Measurements from ENCODE around the gene EIF3I.
A peak's percentile ranks its signal among the peaks of the same experiment; 100 is the strongest.
"Not testable (repeated sequence)": the region's sequence is repeated elsewhere in the genome, so short reads cannot be mapped to it uniquely, and the experiment has no call there.

Gene EIF3I

GRCh38 chr1:32247452-32247851 is 25.2 kb downstream of the EIF3I start:
- Histone ChIP-seq H3K9ac (ENCODE audit: low read depth in 1 of 2, low read length in 2 of 2) (no peak overlapping the region), H3K4me3 (ENCODE audit: low read length in 2 of 2) (no peak overlapping the region), H3K36me3 (ENCODE audit: control insufficient read depth in 2 of 2, insufficient read depth in 2 of 2, low read length in 2 of 2) (no peaks in the 10 kb centered on the region), H3K27me3 (ENCODE audit: control insufficient read depth in 2 of 2, insufficient read depth in 2 of 2, low read length in 2 of 2) (no peaks in the 10 kb centered on the region), H3K27ac (ENCODE audit: low read depth in 2 of 2, low read length in 2 of 2) (peak overlapping the region; percentile 14 to 67), H3K9me3 (ENCODE audit: control insufficient read depth in 2 of 2, low read length in 2 of 2) (no peaks in the 10 kb centered on the region), H3K4me1 (ENCODE audit: control insufficient read depth in 2 of 2, insufficient read depth in 2 of 2, low read length in 2 of 2) (peaks cover 12 to 25% of the 10 kb centered on the region in 2 donors)

GRCh38 chr1:32247983-32248889 is 26.0 kb downstream of the EIF3I start:
- H3K9me3 ChIP-seq (ENCODE audit: control insufficient read depth in 2 of 2, low read length in 2 of 2): no peaks in the 10 kb centered on the region
- H3K4me1 ChIP-seq (ENCODE audit: control insufficient read depth in 2 of 2, insufficient read depth in 2 of 2, low read length in 2 of 2): peaks cover 12 to 25% of the 10 kb centered on the region in 2 donors
- no peak overlapping the region for H3K9ac ChIP-seq (ENCODE audit: low read depth in 1 of 2, low read length in 2 of 2)
- no peaks in the 10 kb centered on the region for H3K36me3 ChIP-seq (ENCODE audit: control insufficient read depth in 2 of 2, insufficient read depth in 2 of 2, low read length in 2 of 2)
- H3K27me3 ChIP-seq (ENCODE audit: control insufficient read depth in 2 of 2, insufficient read depth in 2 of 2, low read length in 2 of 2): no peaks in the 10 kb centered on the region
- H3K4me3 ChIP-seq (ENCODE audit: low read length in 2 of 2): no peak overlapping the region
- peak overlapping the region in 1 of 2 donors; percentile 67 for H3K27ac ChIP-seq (ENCODE audit: low read depth in 2 of 2, low read length in 2 of 2)

- H3K4me1 ChIP-seq (ENCODE audit: control insufficient read depth in 2 of 2, insufficient read depth in 2 of 2, low read length in 2 of 2): peaks cover 12 to 28% of the 10 kb centered on the region in 2 donors
- H3K9ac ChIP-seq (ENCODE audit: low read depth in 1 of 2, low read length in 2 of 2): peak overlapping the region in 1 of 2 donors; percentile 47
- H3K9me3 ChIP-seq (ENCODE audit: control insufficient read depth in 2 of 2, low read length in 2 of 2): no peaks in the 10 kb centered on the region
- H3K36me3 ChIP-seq (ENCODE audit: control insufficient read depth in 2 of 2, insufficient read depth in 2 of 2, low read length in 2 of 2): no peaks in the 10 kb centered on the region
- H3K27ac ChIP-seq (ENCODE audit: low read depth in 2 of 2, low read length in 2 of 2): peak overlapping the region; percentile 58 to 85
- H3K27me3 ChIP-seq (ENCODE audit: control insufficient read depth in 2 of 2, insufficient read depth in 2 of 2, low read length in 2 of 2): no peaks in the 10 kb centered on the region
- peak overlapping the region; percentile 1 to 46 for H3K4me3 ChIP-seq (ENCODE audit: low read length in 2 of 2)
Measured at GRCh38 chr1:32249831-32250525, 27.8 kb downstream of the EIF3I start.

GRCh38 chr1:32250893-32251716 is 28.9 kb downstream of the EIF3I start, which contains the start of gene LCK:
TSS of gene LCK (plus strand) at chr1:32251265. CDS start at chr1:32274330, 23,065 bp downstream.
- Histone ChIP-seq H3K4me1 (ENCODE audit: control insufficient read depth in 2 of 2, insufficient read depth in 2 of 2, low read length in 2 of 2) (peaks cover 12 to 28% of the 10 kb centered on the region in 2 donors), H3K9ac (ENCODE audit: low read depth in 1 of 2, low read length in 2 of 2) (peak within 1 kb of the TSS in 1 of 2 donors; percentile 68), H3K4me3 (ENCODE audit: low read length in 2 of 2) (peak within 1 kb of the TSS; percentile 12 to 69), H3K27ac (ENCODE audit: low read depth in 2 of 2, low read length in 2 of 2) (peak within 1 kb of the TSS; percentile 58 to 85), H3K27me3 (ENCODE audit: control insufficient read depth in 2 of 2, insufficient read depth in 2 of 2, low read length in 2 of 2) (no peaks in the 10 kb centered on the region), H3K9me3 (ENCODE audit: control insufficient read depth in 2 of 2, low read length in 2 of 2) (no peaks in the 10 kb centered on the region), H3K36me3 (ENCODE audit: control insufficient read depth in 2 of 2, insufficient read depth in 2 of 2, low read length in 2 of 2) (no peaks in the 10 kb centered on the region)

GRCh38 chr1:32255072-32256071 is 33.2 kb downstream of the EIF3I start:
- Histone ChIP-seq H3K27ac (ENCODE audit: low read depth in 2 of 2, low read length in 2 of 2) (no peak overlapping the region), H3K9me3 (ENCODE audit: control insufficient read depth in 2 of 2, low read length in 2 of 2) (no peaks in the 10 kb centered on the region), H3K4me3 (ENCODE audit: low read length in 2 of 2) (no peak overlapping the region), H3K27me3 (ENCODE audit: control insufficient read depth in 2 of 2, insufficient read depth in 2 of 2, low read length in 2 of 2) (no peaks in the 10 kb centered on the region), H3K4me1 (ENCODE audit: control insufficient read depth in 2 of 2, insufficient read depth in 2 of 2, low read length in 2 of 2) (peaks cover 0 to 11% of the 10 kb centered on the region in 2 donors), H3K9ac (ENCODE audit: low read depth in 1 of 2, low read length in 2 of 2) (no peak overlapping the region), H3K36me3 (ENCODE audit: control insufficient read depth in 2 of 2, insufficient read depth in 2 of 2, low read length in 2 of 2) (no peaks in the 10 kb centered on the region)

GRCh38 chr1:32256473-32257226 is 34.4 kb downstream of the EIF3I start:
- Histone ChIP-seq H3K27me3 (ENCODE audit: control insufficient read depth in 2 of 2, insufficient read depth in 2 of 2, low read length in 2 of 2) (no peaks in the 10 kb centered on the region), H3K9me3 (ENCODE audit: control insufficient read depth in 2 of 2, low read length in 2 of 2) (no peaks in the 10 kb centered on the region), H3K9ac (ENCODE audit: low read depth in 1 of 2, low read length in 2 of 2) (no peak overlapping the region), H3K36me3 (ENCODE audit: control insufficient read depth in 2 of 2, insufficient read depth in 2 of 2, low read length in 2 of 2) (no peaks in the 10 kb centered on the region), H3K27ac (ENCODE audit: low read depth in 2 of 2, low read length in 2 of 2) (no peak overlapping the region), H3K4me1 (ENCODE audit: control insufficient read depth in 2 of 2, insufficient read depth in 2 of 2, low read length in 2 of 2) (peaks cover 0 to 3% of the 10 kb centered on the region in 2 donors), H3K4me3 (ENCODE audit: low read length in 2 of 2) (no peak overlapping the region)

GRCh38 chr1:32257227-32257508 is 35.0 kb downstream of the EIF3I start:
- Histone ChIP-seq H3K4me3 (ENCODE audit: low read length in 2 of 2) (no peak overlapping the region), H3K36me3 (ENCODE audit: control insufficient read depth in 2 of 2, insufficient read depth in 2 of 2, low read length in 2 of 2) (no peaks in the 10 kb centered on the region), H3K9me3 (ENCODE audit: control insufficient read depth in 2 of 2, low read length in 2 of 2) (no peaks in the 10 kb centered on the region), H3K27me3 (ENCODE audit: control insufficient read depth in 2 of 2, insufficient read depth in 2 of 2, low read length in 2 of 2) (no peaks in the 10 kb centered on the region), H3K27ac (ENCODE audit: low read depth in 2 of 2, low read length in 2 of 2) (no peak overlapping the region), H3K4me1 (ENCODE audit: control insufficient read depth in 2 of 2, insufficient read depth in 2 of 2, low read length in 2 of 2) (peaks cover 0 to 3% of the 10 kb centered on the region in 2 donors), H3K9ac (ENCODE audit: low read depth in 1 of 2, low read length in 2 of 2) (no peak overlapping the region)

GRCh38 chr1:32263236-32263593 is 41.0 kb downstream of the EIF3I start:
- H3K27ac ChIP-seq (ENCODE audit: low read depth in 2 of 2, low read length in 2 of 2); H3K4me1 ChIP-seq (ENCODE audit: control insufficient read depth in 2 of 2, insufficient read depth in 2 of 2, low read length in 2 of 2); H3K27me3 ChIP-seq (ENCODE audit: control insufficient read depth in 2 of 2, insufficient read depth in 2 of 2, low read length in 2 of 2); H3K9me3 ChIP-seq (ENCODE audit: control insufficient read depth in 2 of 2, low read length in 2 of 2); H3K36me3 ChIP-seq (ENCODE audit: control insufficient read depth in 2 of 2, insufficient read depth in 2 of 2, low read length in 2 of 2); H3K9ac ChIP-seq (ENCODE audit: low read depth in 1 of 2, low read length in 2 of 2); H3K4me3 ChIP-seq (ENCODE audit: low read length in 2 of 2): not testable (repeated sequence)

- Histone ChIP-seq H3K9me3 (ENCODE audit: control insufficient read depth in 2 of 2, low read length in 2 of 2) (no peaks in the 10 kb centered on the region), H3K27me3 (ENCODE audit: control insufficient read depth in 2 of 2, insufficient read depth in 2 of 2, low read length in 2 of 2) (no peaks in the 10 kb centered on the region), H3K4me3 (ENCODE audit: low read length in 2 of 2) (no peak overlapping the region), H3K36me3 (ENCODE audit: control insufficient read depth in 2 of 2, insufficient read depth in 2 of 2, low read length in 2 of 2) (no peaks in the 10 kb centered on the region), H3K4me1 (ENCODE audit: control insufficient read depth in 2 of 2, insufficient read depth in 2 of 2, low read length in 2 of 2) (no peaks in the 10 kb centered on the region), H3K9ac (ENCODE audit: low read depth in 1 of 2, low read length in 2 of 2) (no peak overlapping the region), H3K27ac (ENCODE audit: low read depth in 2 of 2, low read length in 2 of 2) (no peak overlapping the region)
Measured at GRCh38 chr1:32263744-32264143, 41.5 kb downstream of the EIF3I start.

All from mucosa of rectum (tissue), 2 donors.